H1 (cell line): Measurements from ENCODE around the gene WWP2. TPM values are rescaled to one million over a fixed set of nuclear protein-coding genes. Genes with fewer than 3 reads are reported as not detected.

ENCODE experiments used
- ATF2 ChIP-seq: IDR thresholded peaks from 2 replicates; pipeline ENCODE4 v1.6.1; 2012; ENCODE audit warnings: low read length, inconsistent platforms
- MAFK ChIP-seq: IDR thresholded peaks from 2 replicates; pipeline ENCODE4 v1.6.1; 2012; ENCODE audit warnings: low read depth, mild to moderate bottlenecking, improper control_type of control experiment, low read length
- NANOG ChIP-seq: IDR thresholded peaks from 2 replicates; pipeline ENCODE4 v1.6.1; 2011; ENCODE audit warnings: low read length, low read depth, mild to moderate bottlenecking, inconsistent platforms; ENCODE audit not compliant: insufficient read depth, poor library complexity, severe bottlenecking
- PHF8 ChIP-seq: fragments of 200-600 bp; sonication (generic); conservative IDR thresholded peaks from 2 replicates; pipeline ENCODE4 v1.7.1; 2012; ENCODE audit warnings: low read depth, mild to moderate bottlenecking, inconsistent platforms, low read length, moderate library complexity
- SRF ChIP-seq: IDR thresholded peaks from 2 replicates; pipeline ENCODE4 v1.6.1; 2011; ENCODE audit warnings: mild to moderate bottlenecking, low read depth, low read length, moderate library complexity
- USF2 ChIP-seq: IDR thresholded peaks from 2 replicates; pipeline ENCODE4 v1.6.1; 2011; ENCODE audit warnings: low read length, improper control_type of control experiment
- polyA plus RNA-seq, 7 experiments: library from polyadenylated mRNA; depleted of rRNA in 3 of 7; stranded (reverse) in 5 of 7; unstranded in 2 of 7; fragments of >200 nt in 5 of 7; fragments of 200-250 nt in 2 of 7; gene quantifications; 1 replicate in 5 of 7; 2 replicates in 1 of 7; 4 replicates in 1 of 7; pipeline versions ENCODE4 v1.2.1 to v1.2.3, GENCODE V29; 2011 to 2013; ENCODE audit warnings: missing spikeins in 2 of 7, mixed read lengths in 2 of 7
- total RNA-seq: library from RNA; stranded (reverse); fragmentation: NEBNext Ultra II Directional; extraction: Animal tissue kit (Norgen Biotek cat#: 25700); gene quantifications from 2 replicates; pipeline ENCODE4 v1.2.1, GENCODE V29; 2021

The WWP2 gene
- total and polyA plus RNA-seq, 2 of the 8 experiments (the other 6 are each of a cell fraction or from before 2014, with no cell fraction given): 14.1 to 42.2 TPM

GRCh38 chr16:69924041-69924775, 162.1 kb downstream of the WWP2 start (continued):
- no peak for TF ChIP-seq USF2
- no peak for TF ChIP-seq MAFK
- TF ChIP-seq NANOG: no peak
- no peak for TF ChIP-seq SRF
- TF ChIP-seq PHF8: no peak
- no peak for TF ChIP-seq ATF2
- TF ChIP-seq, all 59 proteins: peak for 0
